ENCODE data around the gene KNCN.
A peak's percentile ranks its signal among the peaks of the same experiment; 100 is the strongest.

Gene KNCN

GRCh38 chr1:46520063-46520911 lies 31.2 kb downstream of the KNCN start:
- Histone ChIP-seq H3K27ac (peak overlapping the region; percentile 93), H3K4me3 (ENCODE audit: low read depth, low read length) (peak overlapping the region; percentile 17), H3K27me3 (ENCODE audit: insufficient read depth, low read depth, severe bottlenecking) (no peaks in the 10 kb centered on the region), H3K36me3 (no peaks in the 10 kb centered on the region), H3K9me3 (ENCODE audit: severe bottlenecking) (no peaks in the 10 kb centered on the region)
- no peak for TF ChIP-seq CTCF (IDR thresholded peaks at IDR 0.05; ENCODE audit: low read depth, low read length)
- peak; percentile 96 for DNase-seq

- DNase-seq = no peak
- Histone ChIP-seq H3K27me3 (ENCODE audit: insufficient read depth, low read depth, severe bottlenecking) (no peaks in the 10 kb centered on the region), H3K9me3 (ENCODE audit: severe bottlenecking) (no peaks in the 10 kb centered on the region), H3K4me3 (ENCODE audit: low read depth, low read length) (no peak overlapping the region), H3K36me3 (no peaks in the 10 kb centered on the region), H3K27ac (peak overlapping the region; percentile 93)
- TF ChIP-seq CTCF (IDR thresholded peaks at IDR 0.05; ENCODE audit: low read depth, low read length) = no peak
Observed at GRCh38 chr1:46519209-46519608, 32.2 kb downstream of the KNCN start.

- no peaks in the 10 kb centered on the region for H3K36me3 ChIP-seq
- no peaks in the 10 kb centered on the region for H3K9me3 ChIP-seq (ENCODE audit: severe bottlenecking)
- TF ChIP-seq CTCF (IDR thresholded peaks at IDR 0.05; ENCODE audit: low read depth, low read length) = no peak
- H3K27me3 ChIP-seq (ENCODE audit: insufficient read depth, low read depth, severe bottlenecking) = no peaks in the 10 kb centered on the region
- no peak overlapping the region for H3K4me3 ChIP-seq (ENCODE audit: low read depth, low read length)
- peak overlapping the region; percentile 93 for H3K27ac ChIP-seq
- no peak for DNase-seq
Observed at GRCh38 chr1:46517932-46518498, 33.4 kb downstream of the KNCN start.

- TF ChIP-seq CTCF (IDR thresholded peaks at IDR 0.05; ENCODE audit: low read depth, low read length) = peak; percentile 6; the same call in 1 of the 2 replicates
- Histone ChIP-seq H3K9me3 (ENCODE audit: severe bottlenecking) (no peaks in the 10 kb centered on the region), H3K4me3 (ENCODE audit: low read depth, low read length) (peak overlapping the region; percentile 2; the same call in 1 of the 2 replicates), H3K27ac (peak overlapping the region; percentile 93; the same call in 1 of the 2 replicates), H3K27me3 (ENCODE audit: insufficient read depth, low read depth, severe bottlenecking) (no peaks in the 10 kb centered on the region), H3K36me3 (no peaks in the 10 kb centered on the region)
- DNase-seq = peak; percentile 85
Observed at GRCh38 chr1:46517010-46517600, 34.3 kb downstream of the KNCN start.

GRCh38 chr1:46516200-46516950 lies 35.1 kb downstream of the KNCN start:
- no peak for TF ChIP-seq CTCF (IDR thresholded peaks at IDR 0.05; ENCODE audit: low read depth, low read length)
- Histone ChIP-seq H3K36me3 (no peaks in the 10 kb centered on the region), H3K9me3 (ENCODE audit: severe bottlenecking) (no peaks in the 10 kb centered on the region), H3K27me3 (ENCODE audit: insufficient read depth, low read depth, severe bottlenecking) (no peaks in the 10 kb centered on the region), H3K27ac (0 out of 2 replicates have a peak overlapping the region, but pooled peaks have one; percentile 11), H3K4me3 (ENCODE audit: low read depth, low read length) (no peak overlapping the region)
- DNase-seq = no peak

Data from WERI-Rb-1 (cell line).